Heart left ventricle (tissue), 13 donors: ENCODE measurements around the gene S100A7A.
A peak's percentile ranks its signal among the peaks of the same experiment; 100 is the strongest.

Experiments used
- CTCF ChIP-seq, 12 donors: fragments of 200-600 bp; sonication (generic) in 4 of 12; IDR thresholded peaks; one replicate each; pipeline versions ENCODE4 v1.5.0 to v1.8.0; 2018 to 2022; ENCODE audit warnings: antibody characterized with exemption in 12 of 12, mild to moderate bottlenecking in 5 of 12
- POLR2A ChIP-seq, 2 donors: fragments of 450-650 bp; IDR thresholded peaks; one replicate each; pipeline ENCODE4 v1.6.1; 2017; ENCODE audit warnings: antibody characterized with exemption in 2 of 2, mild to moderate bottlenecking in 2 of 2, moderate library complexity in 2 of 2
- donor health status: ischemic (EF 13 %, LVEDD 7.1; RV severe dilation, severe dysfunction).
- donor health status: DM: no; HTN: yes; CAD: no.
- donor health status: DM: no; HTN: no; CAD: no.
- donor health status: ischemic (EF 25% LVEDD 6.9; RV normal size, moderate dysfunction).
- donor health status: ischemic (EF 25% LVEDD 5.7; RV mildly dilated, moderate dysfunction).
- donor health status: ischemic (EF 35%, LVEDD 5.7; RV mildly dilated, moderate dysfunction).
- donor health status: nonischemic (EF 11% LVEDD 7.7; RV severe dilation, severe dysfunction).
- donor health status: DM: yes; HTN: yes; CAD: no.
- donor health status: PGD.
- donor health status: ischemic (EF 29% LVEDD 5.4; RV normal size, mild dysfunction).
- donor health status: nonischemic (EF 23%, LVEDD 6.1; RV moderate dilation, normal function).

- TF ChIP-seq CTCF (IDR thresholded peaks at IDR 0.05): peak; percentile 67 to 84 (median 76)
- no peak for TF ChIP-seq POLR2A (IDR thresholded peaks at IDR 0.05)
These were observed 49.7 kb downstream of the S100A7A start for GRCh38 chr1:153465811-153466636.
